GM04503 (cell line): ENCODE measurements around the gene PRSS23.

Source experiments
- DNase-seq: peaks from one replicate; pipeline ENCODE4 v3.0.0-alpha.2; 2012; ENCODE audit warnings: low read depth

Gene PRSS23

GRCh38 chr11:86790867-86791849 is 9.2 kb upstream of the PRSS23 start:
- DNase-seq, result no peak

GRCh38 chr11:86792150-86792549 is 8.2 kb upstream of the PRSS23 start:
- DNase-seq, result no peak

GRCh38 chr11:86793307-86793706 is 7.0 kb upstream of the PRSS23 start:
- DNase-seq, result no peak

DNA sequence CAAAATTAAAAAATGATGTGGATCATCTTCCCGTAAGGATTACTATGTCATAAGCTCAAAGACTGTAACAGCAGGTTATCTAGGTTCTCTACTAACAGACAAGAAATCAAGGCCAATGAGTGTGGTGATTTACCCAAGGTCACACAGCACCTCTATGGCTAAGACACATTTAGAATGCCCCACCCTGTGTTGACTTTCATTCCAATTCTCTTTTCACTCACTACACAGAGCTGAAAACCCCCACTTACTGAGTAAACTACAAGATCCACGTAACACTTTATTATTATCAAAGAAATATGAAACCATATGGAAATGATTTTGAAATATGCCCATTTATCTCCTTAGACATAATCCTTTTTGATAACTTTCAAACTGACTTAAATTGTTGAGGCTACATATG is 4.8 kb upstream of the PRSS23 start:
- DNase-seq, result no peak

- no peak for DNase-seq
These were observed 4.4 kb upstream of the PRSS23 start for GRCh38 chr11:86795949-86796348.

- no peak for DNase-seq
These were observed 3.2 kb upstream of the PRSS23 start for GRCh38 chr11:86797133-86797532.

DNA sequence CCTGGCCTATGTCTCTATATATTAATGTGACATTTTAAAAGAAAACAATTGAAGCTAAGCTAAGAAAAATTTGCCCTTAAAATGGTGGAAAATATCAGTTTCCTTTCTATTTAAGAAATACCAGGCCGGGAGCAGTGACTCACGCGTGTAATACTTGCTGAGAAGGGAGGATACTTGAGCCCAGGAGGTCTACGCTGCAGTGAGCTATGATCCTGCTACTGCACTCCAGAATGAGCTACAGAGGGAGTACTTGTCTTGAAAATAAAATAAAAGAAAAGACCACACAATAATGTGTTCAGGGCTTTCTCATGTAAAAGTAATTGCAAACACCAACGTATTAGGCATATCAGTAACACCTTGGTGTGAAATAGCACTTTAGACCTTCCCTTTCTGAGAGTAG is 1.4 kb upstream of the PRSS23 start:
- no peak for DNase-seq

DNA sequence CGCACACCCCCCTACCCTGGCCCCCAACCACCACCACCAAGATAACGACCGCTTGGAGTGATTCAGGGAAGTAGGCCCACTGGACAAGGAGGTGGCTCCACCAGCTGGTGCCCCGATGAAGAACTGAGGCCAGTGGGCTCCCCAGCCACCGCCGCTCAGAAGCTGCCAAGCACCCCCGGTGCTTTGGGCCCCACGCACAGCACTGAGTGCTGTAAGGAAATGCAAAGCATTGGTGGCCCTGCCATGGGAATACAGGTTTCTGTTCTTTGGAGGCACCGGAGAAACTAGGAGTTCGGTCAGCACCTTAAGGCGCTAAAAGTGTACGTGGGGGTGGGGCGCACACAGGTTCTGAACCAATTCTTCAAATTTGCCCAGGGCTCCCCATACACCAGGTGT is 664 bp upstream of the PRSS23 start:
- no peak for DNase-seq

DNA sequence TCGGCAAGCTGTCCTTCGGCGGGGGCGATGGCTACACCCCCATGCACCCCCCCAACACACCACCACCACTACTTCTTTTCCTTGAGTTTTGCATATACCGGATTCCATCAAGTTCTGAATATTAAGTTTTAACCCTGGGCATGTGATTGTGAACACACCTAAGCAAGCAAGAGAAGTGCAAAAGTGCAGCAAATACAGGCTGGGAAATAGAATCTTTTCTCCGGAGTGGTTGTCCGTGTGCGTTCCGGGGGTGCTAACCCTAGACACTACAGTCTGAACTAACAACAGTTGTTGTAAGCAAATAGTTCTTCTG is 574 bp downstream of the PRSS23 start:
- no peak for DNase-seq

DNA sequence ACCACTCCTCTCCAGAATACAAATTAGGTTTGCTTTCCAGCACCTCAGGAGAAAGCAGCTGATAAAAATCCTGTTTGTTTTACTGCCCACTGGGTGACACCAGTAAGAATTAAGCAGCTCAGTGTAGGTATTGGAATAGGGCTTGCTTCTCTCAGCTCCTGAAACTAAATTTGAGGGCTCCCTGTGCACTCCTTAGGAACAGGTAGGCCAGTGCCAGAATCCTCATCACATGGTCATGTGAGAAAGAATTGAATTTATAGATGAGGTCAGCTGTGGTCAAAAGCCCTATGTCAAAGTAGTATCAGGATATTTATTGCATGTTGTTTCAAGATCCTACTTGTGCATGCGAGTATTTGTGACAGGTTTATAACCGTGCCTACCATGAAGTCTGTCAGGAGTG is 1.0 kb downstream of the PRSS23 start:
- DNase-seq, result no peak

GRCh38 chr11:86802146-86802545 is 1.8 kb downstream of the PRSS23 start:
- DNase-seq, result no peak

- DNase-seq, result no peak
These were observed 2.3 kb downstream of the PRSS23 start for GRCh38 chr11:86802601-86803051.

GRCh38 chr11:86803136-86804045 is 3.0 kb downstream of the PRSS23 start:
- DNase-seq, result no peak

- DNase-seq, result no peak
These were observed 4.6 kb downstream of the PRSS23 start for GRCh38 chr11:86804951-86805350.

- DNase-seq, result no peak
These were observed 5.5 kb downstream of the PRSS23 start for GRCh38 chr11:86805873-86806310.

DNA sequence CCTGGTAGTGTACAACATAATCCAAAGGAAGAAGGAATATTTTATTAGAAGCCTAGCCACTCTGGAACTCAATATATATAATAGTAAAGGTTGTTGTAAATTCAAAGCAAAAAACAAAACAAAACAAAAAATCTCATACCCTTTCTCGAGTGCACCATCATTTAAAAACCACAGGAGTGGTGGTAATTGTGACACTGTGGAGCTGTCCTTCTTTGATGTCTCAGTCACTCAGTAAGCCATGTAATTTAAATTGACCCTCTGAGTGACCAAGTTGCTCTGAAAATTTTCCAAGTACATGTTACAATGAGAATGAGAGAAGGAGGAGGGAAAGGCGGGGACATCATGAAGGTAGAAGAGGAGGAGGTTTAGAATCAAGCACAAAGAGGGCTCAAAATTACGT is 6.6 kb downstream of the PRSS23 start:
- no peak for DNase-seq

DNA sequence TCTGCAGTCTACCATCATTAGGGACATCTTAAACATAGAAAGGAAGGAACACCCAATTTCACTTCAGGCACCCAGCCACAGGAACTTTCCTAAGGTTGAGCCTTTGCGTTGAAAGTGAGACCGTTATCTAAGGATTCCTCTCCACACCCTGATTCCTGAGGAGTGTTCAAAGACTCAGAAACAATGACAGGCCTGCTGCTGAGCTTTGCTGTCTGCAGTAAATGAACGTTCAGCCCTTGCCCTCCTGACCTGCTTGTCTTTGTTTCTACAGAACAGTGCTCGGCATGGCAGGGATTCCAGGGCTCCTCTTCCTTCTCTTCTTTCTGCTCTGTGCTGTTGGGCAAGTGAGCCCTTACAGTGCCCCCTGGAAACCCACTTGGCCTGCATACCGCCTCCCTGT is 7.0 kb downstream of the PRSS23 start:
- no peak for DNase-seq

GRCh38 chr11:86809561-86809960 is 9.2 kb downstream of the PRSS23 start:
- no peak for DNase-seq

DNA sequence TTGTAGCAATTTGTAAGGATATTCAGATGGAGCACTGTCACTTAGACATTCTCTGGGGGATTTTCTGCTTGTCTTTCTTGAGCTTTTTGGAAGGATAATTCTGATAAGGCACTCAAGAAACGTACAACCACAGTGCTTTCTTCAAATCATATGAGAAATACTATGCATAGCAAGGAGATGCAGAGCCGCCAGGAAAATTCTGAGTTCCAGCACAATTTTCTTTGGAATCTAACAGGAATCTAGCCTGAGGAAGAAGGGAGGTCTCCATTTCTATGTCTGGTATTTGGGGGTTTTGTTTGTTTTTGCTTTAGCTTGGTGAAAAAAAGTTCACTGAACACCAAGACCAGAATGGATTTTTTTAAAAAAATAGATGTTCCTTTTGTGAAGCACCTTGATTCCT is 9.9 kb downstream of the PRSS23 start:
- no peak for DNase-seq

GRCh38 chr11:86811637-86812321 is 11.4 kb downstream of the PRSS23 start:
- DNase-seq, result no peak

- no peak for DNase-seq
These were observed 12.0 kb downstream of the PRSS23 start for GRCh38 chr11:86812322-86812670.

DNA sequence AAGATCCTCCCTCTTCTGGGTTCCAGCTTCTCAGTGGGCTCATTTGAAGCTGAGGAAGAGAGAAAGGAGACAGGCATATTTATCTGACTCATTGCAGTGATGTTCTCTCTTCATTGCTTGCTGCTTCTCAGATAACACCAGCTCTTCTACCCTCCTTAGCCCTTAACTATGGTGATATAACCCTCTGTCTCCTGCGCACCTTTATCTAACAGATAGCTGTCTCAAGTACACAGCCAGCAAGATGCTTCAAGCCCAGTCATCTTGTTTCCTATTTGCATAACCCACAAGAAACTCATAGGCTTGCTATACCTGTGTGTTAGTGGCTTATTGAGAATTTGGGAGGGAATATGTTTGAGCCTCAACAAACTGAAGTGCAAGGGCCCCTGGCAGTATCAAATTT is 12.6 kb downstream of the PRSS23 start:
- no peak for DNase-seq
